GM23338 (cell line): Measurements from ENCODE around the gene CRACR2A. TPM values are rescaled to one million over a fixed set of nuclear protein-coding genes. Genes with fewer than 3 reads are reported as not detected.

Experiments
- ATAC-seq: fragments of 200-7000 bp; cut with Tn5 transposase; 3 replicates; pipeline ENCODE4 v1.9.1; 2020
- DNase-seq: peaks from one replicate; pipeline ENCODE4 v3.0.0-alpha.2; 2015; ENCODE audit warnings: low spot score
- H2AFZ ChIP-seq: fragments of 200-600 bp; sonication (generic); 2 replicates; pipeline ENCODE4 v1.8.0; 2016; ENCODE audit warnings: antibody characterized with exemption, mild to moderate bottlenecking, moderate library complexity
- H3F3A ChIP-seq: fragments of 200-600 bp; sonication (generic); replicated peaks from 2 replicates; pipeline ENCODE4 v1.8.0; 2017; ENCODE audit warnings: antibody characterized with exemption, mixed run types, low read depth
- H3K27ac ChIP-seq: fragments of 200-600 bp; sonication (generic); 2 replicates; pipeline ENCODE4 v1.6.1; 2016; ENCODE audit warnings: low read depth
- H3K27me3 ChIP-seq: fragments of 200-600 bp; sonication (generic); 2 replicates; pipeline ENCODE4 v1.8.0; 2016; ENCODE audit warnings: mild to moderate bottlenecking, mixed run types, moderate library complexity; ENCODE audit not compliant: insufficient read depth
- H3K36me3 ChIP-seq: fragments of 200-600 bp; sonication (generic); 2 replicates; pipeline ENCODE4 v1.8.0; 2016; ENCODE audit warnings: mild to moderate bottlenecking; ENCODE audit not compliant: insufficient read depth
- H3K4me1 ChIP-seq: fragments of 200-600 bp; sonication (generic); 2 replicates; pipeline ENCODE4 v1.8.0; 2016; ENCODE audit warnings: mild to moderate bottlenecking, moderate library complexity; ENCODE audit not compliant: insufficient read depth
- H3K4me2 ChIP-seq: fragments of 200-600 bp; sonication (generic); 2 replicates; pipeline ENCODE4 v1.7.1; 2017; ENCODE audit warnings: mixed run types
- H3K4me3 ChIP-seq: fragments of 200-600 bp; sonication (generic); 2 replicates; pipeline ENCODE4 v1.6.1; 2016; ENCODE audit warnings: mixed run types
- H3K79me2 ChIP-seq: fragments of 200-600 bp; sonication (generic); replicated peaks from 2 replicates; pipeline ENCODE4 v1.8.0; 2017; ENCODE audit warnings: mild to moderate bottlenecking; ENCODE audit not compliant: insufficient read depth
- H3K9me2 ChIP-seq: fragments of 200-600 bp; sonication (generic); 2 replicates; pipeline ENCODE4 v1.8.0; 2017; ENCODE audit not compliant: insufficient read depth
- H4K20me1 ChIP-seq: fragments of 200-600 bp; sonication (generic); replicated peaks from 2 replicates; pipeline ENCODE4 v1.8.0; 2017; ENCODE audit warnings: mild to moderate bottlenecking; ENCODE audit not compliant: insufficient read depth
- H3K27ac Mint-ChIP-seq: 2 replicates; pipeline ENCODE4 v1.8.0; 2020; ENCODE audit warnings: inconsistent platforms, mild to moderate bottlenecking, moderate library complexity, mixed read lengths
- H3K27me3 Mint-ChIP-seq: 3 replicates; pipeline ENCODE4 v1.8.0; 2022; ENCODE audit warnings: low read depth, mild to moderate bottlenecking, moderate library complexity, mixed read lengths, inconsistent platforms; ENCODE audit not compliant: insufficient read depth, poor library complexity
- H3K36me3 Mint-ChIP-seq: 3 replicates; pipeline ENCODE4 v1.8.0; 2021; ENCODE audit warnings: low read depth, mild to moderate bottlenecking, inconsistent platforms, moderate library complexity, mixed read lengths
- H3K4me1 Mint-ChIP-seq: 3 replicates; pipeline ENCODE4 v1.8.0; 2020; ENCODE audit warnings: mild to moderate bottlenecking, inconsistent platforms, mixed read lengths
- H3K4me3 Mint-ChIP-seq: 3 replicates; pipeline ENCODE4 v1.8.0; 2021; ENCODE audit warnings: moderate library complexity, mild to moderate bottlenecking, inconsistent platforms, mixed read lengths
- H3K9me3 Mint-ChIP-seq: 3 replicates; pipeline ENCODE4 v1.8.0; 2020; ENCODE audit warnings: moderate library complexity, mild to moderate bottlenecking, inconsistent platforms, mixed read lengths
- CREB1 ChIP-seq: fragments of 250-450 bp; sonication (Bioruptor Pico); IDR thresholded peaks from 2 replicates; pipeline ENCODE4 v1.5.0; 2020; ENCODE audit warnings: low read depth, mild to moderate bottlenecking, moderate library complexity
- EZH2 ChIP-seq: fragments of 200-600 bp; sonication (generic); IDR thresholded peaks from one replicate; pipeline ENCODE4 v1.8.0; 2017; ENCODE audit warnings: antibody characterized with exemption, mild to moderate bottlenecking, low read depth; ENCODE audit not compliant: unreplicated experiment
- JUNB ChIP-seq: IDR thresholded peaks from one replicate; pipeline ENCODE4 v1.6.1; 2016; ENCODE audit warnings: antibody characterized with exemption; ENCODE audit not compliant: unreplicated experiment
- NANOG ChIP-seq: IDR thresholded peaks from 2 replicates; pipeline ENCODE4 v1.6.1; 2016; ENCODE audit warnings: antibody characterized with exemption, borderline replicate concordance
- STAT1 ChIP-seq: IDR thresholded peaks from one replicate; pipeline ENCODE4 v1.6.1; 2016; ENCODE audit warnings: antibody characterized with exemption; ENCODE audit not compliant: unreplicated experiment
- ZNF114 ChIP-seq: fragments of 250-450 bp; sonication (Bioruptor Pico); IDR thresholded peaks from 2 replicates; pipeline ENCODE4 v1.5.0; 2020; ENCODE audit warnings: mild to moderate bottlenecking, moderate library complexity
- ZNF462 ChIP-seq: fragments of 250-450 bp; sonication (Bioruptor Pico); IDR thresholded peaks from 2 replicates; pipeline ENCODE4 v1.5.0; 2020; ENCODE audit warnings: mild to moderate bottlenecking, moderate library complexity
- polyA plus RNA-seq: library from polyadenylated mRNA; unstranded; fragments of >200 nt; fragmentation: Nextera tagmentation; extraction: Ambion mirVana; gene quantifications from 2 replicates; pipeline ENCODE4 v1.2.1, GENCODE V29; 2016
- total RNA-seq: library from RNA; depleted of rRNA; stranded (reverse); fragments of >200 nt; shearing (Covaris generic); gene quantifications from 2 replicates; pipeline ENCODE4 v1.2.3, GENCODE V29; 2014
- TF ChIP-seq, protein P1 (sequence below), 2 experiments: fragments of 200-600 bp in 1 of 2; sonication (generic) in 1 of 2; conservative IDR thresholded peaks; 2 replicates each; pipeline versions ENCODE4 v1.5.1 to v1.6.1; 2016 to 2017; ENCODE audit warnings: antibody characterized with exemption in 2 of 2, low read depth in 2 of 2, mild to moderate bottlenecking in 2 of 2, moderate library complexity in 1 of 2

Gene CRACR2A
- total and polyA plus RNA-seq, 2 experiments from 2014 or later = 1.5 to 3.0 TPM

DNA sequence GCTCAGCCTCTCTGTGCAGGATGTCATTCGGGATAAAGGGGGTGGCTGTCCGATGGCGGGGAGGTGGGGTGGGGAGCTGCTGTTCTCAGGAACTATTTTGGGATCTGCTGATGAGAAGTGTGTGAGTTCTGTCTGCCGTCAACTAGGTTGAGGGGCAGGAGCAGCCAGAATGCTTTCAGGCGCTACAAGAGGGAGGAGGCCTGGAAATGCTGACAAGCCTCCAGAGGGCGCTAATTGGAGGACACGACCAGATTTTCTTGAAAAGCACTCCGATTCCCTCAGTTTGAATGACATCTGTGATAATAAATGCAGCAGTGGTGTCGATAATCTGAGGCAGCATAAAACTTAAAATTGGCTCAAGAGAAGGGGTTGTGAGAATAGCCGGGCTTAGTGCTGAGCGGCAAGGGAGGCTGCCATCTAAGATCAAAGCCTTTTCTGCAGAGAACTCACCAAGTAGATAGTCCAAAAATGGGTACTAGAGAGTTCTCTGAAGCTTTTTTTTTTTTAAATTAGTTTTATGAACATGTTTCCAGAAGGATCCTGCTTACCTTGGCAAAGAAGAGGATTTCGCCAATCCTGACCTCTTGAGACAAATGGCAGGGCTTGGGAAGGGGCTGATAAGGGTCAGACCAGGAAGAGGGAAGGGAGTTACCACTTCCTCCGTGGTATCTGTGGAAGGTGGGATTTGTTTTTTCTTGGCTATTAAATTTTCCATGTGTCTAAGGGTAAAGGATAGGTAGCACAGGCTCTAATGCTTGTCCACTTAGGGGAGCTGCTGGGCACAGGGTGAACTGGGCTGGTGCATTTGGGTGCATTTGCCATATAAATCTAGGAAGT, 94.4 kb downstream of the CRACR2A start:
- H3K4me3 Mint-ChIP-seq = no peak overlapping the region
- Histone ChIP-seq H3K79me2 (no peaks in the 10 kb centered on the region), H3K4me2 (no peak overlapping the region), H3K27ac (no peak overlapping the region), H3F3A (no peaks in the 10 kb centered on the region), H3K9me2 (no peaks in the 10 kb centered on the region), H4K20me1 (no peaks in the 10 kb centered on the region), H3K4me1 (peaks cover 4% of the 10 kb centered on the region), H3K36me3 (no peaks in the 10 kb centered on the region), H2AFZ (peak overlapping the region; percentile 69; the same call in 1 of the 2 replicates), H3K4me3 (no peak overlapping the region), H3K27me3 (no peaks in the 10 kb centered on the region)
- no peaks in the 10 kb centered on the region for H3K9me3 Mint-ChIP-seq
- no peaks in the 10 kb centered on the region for H3K36me3 Mint-ChIP-seq
- no peak overlapping the region for H3K27ac Mint-ChIP-seq
- TF ChIP-seq, protein P1, sequence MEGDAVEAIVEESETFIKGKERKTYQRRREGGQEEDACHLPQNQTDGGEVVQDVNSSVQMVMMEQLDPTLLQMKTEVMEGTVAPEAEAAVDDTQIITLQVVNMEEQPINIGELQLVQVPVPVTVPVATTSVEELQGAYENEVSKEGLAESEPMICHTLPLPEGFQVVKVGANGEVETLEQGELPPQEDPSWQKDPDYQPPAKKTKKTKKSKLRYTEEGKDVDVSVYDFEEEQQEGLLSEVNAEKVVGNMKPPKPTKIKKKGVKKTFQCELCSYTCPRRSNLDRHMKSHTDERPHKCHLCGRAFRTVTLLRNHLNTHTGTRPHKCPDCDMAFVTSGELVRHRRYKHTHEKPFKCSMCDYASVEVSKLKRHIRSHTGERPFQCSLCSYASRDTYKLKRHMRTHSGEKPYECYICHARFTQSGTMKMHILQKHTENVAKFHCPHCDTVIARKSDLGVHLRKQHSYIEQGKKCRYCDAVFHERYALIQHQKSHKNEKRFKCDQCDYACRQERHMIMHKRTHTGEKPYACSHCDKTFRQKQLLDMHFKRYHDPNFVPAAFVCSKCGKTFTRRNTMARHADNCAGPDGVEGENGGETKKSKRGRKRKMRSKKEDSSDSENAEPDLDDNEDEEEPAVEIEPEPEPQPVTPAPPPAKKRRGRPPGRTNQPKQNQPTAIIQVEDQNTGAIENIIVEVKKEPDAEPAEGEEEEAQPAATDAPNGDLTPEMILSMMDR (conservative IDR thresholded peaks at IDR 0.05; ENCODE audit: low read depth in 2 of 2) = peak; percentile 81 to 82
- TF ChIP-seq EZH2 = no peak
- H3K4me1 Mint-ChIP-seq = peaks cover 13% of the 10 kb centered on the region
- DNase-seq = peak; percentile 87
- ATAC-seq = peak; percentile 75
- peaks cover 6% of the 10 kb centered on the region for H3K27me3 Mint-ChIP-seq

GRCh38 chr12:3656946-3657622, 95.8 kb downstream of the CRACR2A start:
- no peaks in the 10 kb centered on the region for H3F3A ChIP-seq
- Mint-ChIP-seq H3K4me1 (peaks cover 7% of the 10 kb centered on the region), H3K36me3 (no peaks in the 10 kb centered on the region), H3K9me3 (no peaks in the 10 kb centered on the region), H3K4me3 (no peak overlapping the region), H3K27ac (no peak overlapping the region), H3K27me3 (peaks cover 6% of the 10 kb centered on the region)
- peaks cover 4% of the 10 kb centered on the region; the same call in 1 of the 2 replicates for H3K4me1 ChIP-seq
- DNase-seq (no peak), ATAC-seq (no peak)
- H3K9me2 ChIP-seq = no peaks in the 10 kb centered on the region
- H3K4me3 ChIP-seq = no peak overlapping the region
- H2AFZ ChIP-seq = no peak overlapping the region
- no peaks in the 10 kb centered on the region for H3K27me3 ChIP-seq
- no peak overlapping the region for H3K4me2 ChIP-seq
- H3K36me3 ChIP-seq = no peaks in the 10 kb centered on the region
- no peaks in the 10 kb centered on the region for H4K20me1 ChIP-seq
- no peaks in the 10 kb centered on the region for H3K79me2 ChIP-seq
- no peak overlapping the region for H3K27ac ChIP-seq
- TF ChIP-seq STAT1 = no peak
- TF ChIP-seq CREB1 = no peak
- TF ChIP-seq NANOG = no peak
- TF ChIP-seq ZNF114 = no peak
- TF ChIP-seq, protein P1 (conservative IDR thresholded peaks at IDR 0.05; ENCODE audit: low read depth in 2 of 2) = no peak
- TF ChIP-seq ZNF462 = no peak
- TF ChIP-seq JUNB = no peak
